ENCODE data around the gene MYO16.
"Not testable (repeated sequence)": the region's sequence is repeated elsewhere in the genome, so short reads cannot be mapped to it uniquely, and the experiment has no call there.

The MYO16 gene

DNA sequence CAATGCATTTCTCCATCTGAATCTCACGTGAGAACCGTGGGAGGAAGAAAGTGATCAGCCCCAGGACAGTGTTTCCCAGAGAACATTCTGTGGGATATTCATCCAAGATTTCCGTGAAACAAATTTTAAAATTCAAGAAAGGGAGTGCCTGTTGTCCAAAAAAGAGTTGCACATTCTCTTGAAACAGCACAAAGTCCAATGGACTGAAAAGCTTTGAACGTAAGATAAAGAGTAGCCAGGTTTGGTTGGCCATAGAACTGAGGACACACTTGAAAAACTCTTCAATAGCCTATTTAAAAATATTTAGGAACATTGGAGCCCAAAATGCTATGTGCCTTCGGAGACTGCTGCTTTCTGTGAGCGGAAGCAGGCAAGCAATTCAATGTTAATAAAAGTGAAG, 353.9 kb downstream of the MYO16 start:
- no peak for DNase-seq (ENCODE audit: low spot score)

DNA sequence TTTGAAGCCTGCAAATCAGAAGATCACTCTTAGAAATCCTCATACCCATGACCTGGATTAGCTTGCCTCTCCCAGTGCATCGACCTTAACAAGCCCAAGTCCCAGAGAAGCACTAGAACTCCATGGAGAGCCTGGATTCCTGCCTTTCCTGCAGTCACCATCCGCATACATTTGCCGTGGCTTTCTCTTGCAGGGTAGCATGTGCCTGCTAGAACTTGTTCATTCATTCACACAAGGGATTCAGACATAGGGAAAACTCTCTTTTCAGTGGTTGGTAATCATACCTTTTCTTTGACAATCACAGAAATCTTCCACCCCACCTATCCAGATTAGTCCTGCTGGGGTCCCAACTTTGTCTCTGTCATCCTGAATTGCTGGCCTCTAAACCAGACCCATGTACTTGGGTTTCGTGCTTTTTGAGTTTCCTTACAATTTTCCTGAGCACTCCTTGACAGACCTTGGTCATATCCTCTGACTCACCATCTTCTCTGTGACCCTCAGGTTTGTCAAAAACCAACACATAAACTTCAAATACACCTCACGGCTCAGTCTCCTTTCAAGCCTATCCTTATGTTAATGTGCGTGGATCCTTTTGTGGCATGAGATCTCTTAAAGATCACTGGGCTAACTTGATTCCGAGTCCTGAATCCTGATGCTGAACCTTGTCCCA, 355.0 kb downstream of the MYO16 start:
- DNase-seq (ENCODE audit: low spot score): no peak

DNA sequence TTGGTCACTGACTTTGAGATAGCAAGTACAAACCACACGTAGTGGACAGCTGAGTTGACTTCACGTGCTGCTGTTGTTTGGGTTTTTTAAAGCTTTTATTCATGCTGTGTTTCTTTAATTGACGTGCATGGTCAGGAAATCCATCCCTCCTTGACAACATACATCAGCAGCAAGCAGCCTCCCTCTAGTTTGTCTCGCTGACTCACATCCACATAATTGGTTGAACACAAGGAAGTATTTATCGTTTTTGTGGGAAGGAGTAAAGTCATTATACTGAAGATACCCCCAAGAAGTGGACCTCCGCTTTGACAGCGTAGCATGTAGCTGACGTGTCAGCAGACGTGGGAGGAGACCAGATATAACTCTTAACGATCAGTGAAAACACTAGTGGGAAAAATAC, 355.8 kb downstream of the MYO16 start:
- no peak for DNase-seq (ENCODE audit: low spot score)

DNA sequence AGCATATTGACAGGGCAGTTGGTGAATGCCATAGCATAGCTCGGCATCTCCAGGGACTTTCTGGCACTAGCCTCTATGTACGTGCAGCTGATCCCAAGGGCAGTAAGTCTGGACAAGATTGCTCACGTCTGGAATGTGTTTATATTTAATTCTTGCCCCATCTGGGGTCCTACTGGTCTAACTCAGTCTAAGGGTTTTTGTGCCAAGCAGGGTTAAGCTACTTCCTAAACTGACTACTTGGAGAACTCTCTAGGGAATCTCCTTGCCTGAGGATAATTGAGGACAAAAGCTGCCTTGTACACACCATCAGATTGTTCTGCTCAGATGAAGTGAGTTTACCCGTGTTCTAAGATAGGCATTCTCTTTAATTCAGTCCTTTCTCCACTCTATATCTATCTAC, 358.1 kb downstream of the MYO16 start:
- no peak for DNase-seq (ENCODE audit: low spot score)

DNA sequence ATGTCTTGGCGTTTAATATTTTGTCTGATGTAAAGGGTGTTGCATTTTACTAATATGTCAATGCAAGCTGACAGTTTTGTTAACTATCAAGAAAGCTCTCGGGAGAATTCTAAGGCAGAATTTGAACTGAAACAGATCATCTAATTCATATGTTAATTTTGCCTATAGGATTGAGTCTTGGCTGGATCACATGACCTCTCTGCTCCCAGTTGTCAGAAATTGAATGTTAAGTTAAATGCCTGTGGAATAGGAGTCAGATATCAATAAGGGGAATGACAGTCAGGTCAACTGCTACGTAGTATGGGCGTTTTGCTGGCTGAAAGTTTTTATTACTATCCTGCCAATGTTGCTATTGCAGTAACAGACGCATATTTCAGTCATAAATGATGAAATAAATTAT, 358.5 kb downstream of the MYO16 start:
- DNase-seq (ENCODE audit: low spot score): no peak

DNA sequence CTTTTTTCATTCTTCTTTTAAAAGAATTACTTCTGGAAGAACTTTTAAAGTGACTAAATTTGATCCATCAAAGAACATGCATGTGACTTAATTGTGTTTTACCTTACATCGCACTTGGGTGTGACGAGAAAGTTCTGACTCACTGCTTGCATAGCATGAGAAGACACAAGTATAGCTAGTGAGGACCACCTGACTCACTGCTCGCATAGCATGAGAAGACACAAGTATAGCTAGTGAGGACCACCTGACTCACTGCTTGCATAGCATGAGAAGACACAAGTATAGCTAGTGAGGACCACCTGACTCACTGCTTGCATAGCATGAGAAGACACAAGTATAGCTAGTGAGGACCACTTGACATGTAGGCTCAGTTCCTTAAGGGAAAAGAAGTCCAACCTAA, 362.0 kb downstream of the MYO16 start:
- DNase-seq (ENCODE audit: low spot score): not testable (repeated sequence)

DNA sequence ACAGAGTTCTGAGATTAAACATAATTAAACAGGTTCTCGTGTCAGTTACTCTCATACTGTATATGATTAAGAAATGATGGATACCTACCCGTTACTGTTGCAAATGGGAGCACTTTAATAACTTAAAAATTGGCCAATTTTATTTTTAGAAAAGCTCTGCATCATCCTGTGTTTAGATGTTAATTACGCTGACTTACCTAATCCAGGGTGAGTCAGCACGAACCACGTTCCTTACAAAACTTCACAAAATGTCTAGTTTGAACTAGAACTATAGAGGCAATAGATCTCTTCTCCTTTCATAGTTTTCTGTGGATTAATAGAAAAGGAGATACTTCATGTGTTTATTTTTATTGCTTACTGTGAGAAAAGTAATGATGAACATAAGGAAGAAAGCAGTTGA, 363.9 kb downstream of the MYO16 start:
- DNase-seq (ENCODE audit: low spot score): no peak

DNA sequence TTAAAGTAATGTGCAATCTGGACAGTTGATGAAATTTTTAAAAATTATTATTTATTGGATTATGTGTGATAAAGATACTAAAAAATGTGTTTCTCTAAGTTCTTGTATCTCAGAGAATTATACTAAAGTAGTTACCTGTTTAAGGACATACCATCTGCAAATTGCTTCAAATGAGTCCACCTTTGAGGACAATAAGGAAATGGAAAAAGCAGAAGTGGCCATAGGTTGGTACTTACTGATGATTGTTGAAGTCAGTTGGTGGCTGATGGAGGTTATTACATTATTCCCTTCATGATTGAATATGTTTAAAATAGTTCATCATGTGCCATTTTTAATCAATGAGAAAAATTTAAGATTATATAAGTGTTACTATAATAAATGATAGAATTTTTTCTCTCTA, 367.0 kb downstream of the MYO16 start:
- DNase-seq (ENCODE audit: low spot score): no peak

DNA sequence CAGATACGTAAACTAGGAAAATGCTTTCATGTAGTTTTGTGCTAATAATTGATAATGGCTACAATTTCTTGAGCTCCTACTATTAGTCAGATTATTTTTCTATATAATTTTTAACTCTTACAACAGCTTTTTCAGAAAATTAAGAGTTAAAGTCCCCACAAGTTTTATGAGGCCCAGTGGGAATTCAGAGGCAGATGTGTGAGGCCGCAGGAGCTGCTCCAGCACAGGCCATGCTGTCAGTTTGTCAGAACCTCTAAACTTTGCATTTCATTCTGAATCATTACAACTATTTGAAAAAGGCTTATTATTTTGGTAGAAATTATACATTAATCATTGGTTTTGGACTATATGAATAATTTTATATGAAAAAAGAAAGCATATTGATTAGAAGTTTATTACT, 370.8 kb downstream of the MYO16 start:
- no peak for DNase-seq (ENCODE audit: low spot score)

DNA sequence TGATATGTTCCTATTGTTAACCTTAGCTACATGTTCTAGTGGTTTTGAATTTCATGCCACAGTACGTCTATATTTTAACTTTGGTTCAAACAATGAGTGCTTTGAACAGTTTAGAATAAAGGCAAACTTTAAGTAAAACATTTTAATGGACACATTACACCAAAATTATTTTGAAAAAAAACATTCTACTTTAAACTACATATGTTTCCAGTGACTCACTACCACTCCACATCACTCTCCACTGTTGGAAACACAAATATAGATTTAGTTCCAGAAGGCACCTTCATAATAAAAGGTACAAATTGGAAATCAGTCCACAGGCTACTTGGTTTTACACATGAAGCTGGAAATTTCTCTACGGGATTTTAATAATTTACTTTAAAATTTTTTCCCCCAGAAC, 373.5 kb downstream of the MYO16 start:
- no peak for DNase-seq (ENCODE audit: low spot score)

DNA sequence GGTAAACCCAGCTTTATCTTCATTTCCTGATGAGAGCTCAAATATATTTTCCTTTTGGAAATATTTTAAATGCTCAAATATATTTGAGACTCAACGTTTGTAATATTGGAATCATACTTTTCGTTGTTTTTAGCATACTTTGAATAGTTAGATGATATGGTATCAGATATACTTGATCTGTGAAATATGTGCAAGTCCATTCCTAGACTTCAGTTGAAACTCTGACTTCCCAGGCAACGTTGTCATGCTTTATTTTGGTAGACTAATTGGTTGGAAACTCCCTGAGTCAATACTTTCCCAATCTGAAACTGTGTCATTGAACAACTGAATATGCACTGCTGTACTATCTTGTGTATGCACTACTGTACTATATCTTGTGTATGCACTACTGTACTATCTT, 378.5 kb downstream of the MYO16 start:
- DNase-seq (ENCODE audit: low spot score): no peak

DNA sequence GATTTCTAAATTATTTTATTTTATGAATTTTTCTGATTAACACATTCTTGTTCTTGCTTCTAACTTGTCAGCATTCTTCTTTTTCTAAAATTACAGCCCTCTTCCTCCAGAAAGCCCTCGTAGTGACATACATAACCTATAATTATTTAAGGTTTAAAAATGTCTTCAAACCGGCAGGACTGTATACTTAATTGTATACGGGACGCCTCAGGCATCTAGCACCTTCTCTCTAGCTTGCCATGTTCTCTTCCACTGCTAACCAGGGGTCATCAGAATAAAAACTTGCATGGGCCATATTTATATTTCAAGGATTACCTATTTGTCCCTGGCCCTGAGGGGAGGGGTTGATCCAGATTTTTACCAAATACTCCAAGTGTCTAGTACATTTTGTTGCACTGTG, 380.3 kb downstream of the MYO16 start:
- DNase-seq (ENCODE audit: low spot score): no peak

DNA sequence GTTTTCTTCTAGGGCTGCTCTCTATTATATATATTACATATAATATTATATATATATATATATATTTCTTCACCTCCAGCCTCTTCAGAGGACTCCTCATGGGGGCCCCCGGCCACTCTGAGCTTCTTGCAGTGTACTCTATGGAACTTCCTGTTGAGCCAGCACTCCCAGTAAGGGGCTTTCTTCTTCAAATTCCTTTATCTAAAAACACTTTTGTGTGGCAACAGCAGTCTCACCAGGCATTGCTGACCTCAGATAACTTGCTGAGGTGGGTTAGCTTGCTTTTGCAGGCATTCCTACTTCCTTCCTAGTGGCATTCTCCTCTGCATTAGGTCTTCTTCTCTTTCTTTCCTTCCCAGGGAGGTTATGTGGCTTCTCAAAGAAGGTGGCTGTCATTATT, 381.5 kb downstream of the MYO16 start:
- DNase-seq (ENCODE audit: low spot score): no peak

DNA sequence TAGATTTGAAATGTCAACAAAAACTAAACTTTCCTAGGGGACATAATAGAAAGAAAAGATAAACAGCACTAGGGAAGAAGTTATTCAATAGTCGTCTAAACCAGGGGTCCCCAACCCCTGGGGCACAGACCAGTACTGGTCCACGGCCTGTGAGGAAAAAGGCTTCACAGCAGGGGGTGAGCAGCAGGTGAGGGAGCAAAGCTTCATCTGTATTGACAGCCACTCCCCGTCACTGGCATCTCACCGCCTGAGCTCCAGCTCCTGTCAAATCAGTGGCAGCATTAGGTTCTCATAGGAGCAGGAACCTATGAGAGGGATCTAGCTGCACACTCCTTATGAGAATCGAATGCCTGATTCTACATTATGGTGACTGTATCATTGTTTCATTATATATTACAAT, 382.7 kb downstream of the MYO16 start:
- DNase-seq (ENCODE audit: low spot score): no peak

DNA sequence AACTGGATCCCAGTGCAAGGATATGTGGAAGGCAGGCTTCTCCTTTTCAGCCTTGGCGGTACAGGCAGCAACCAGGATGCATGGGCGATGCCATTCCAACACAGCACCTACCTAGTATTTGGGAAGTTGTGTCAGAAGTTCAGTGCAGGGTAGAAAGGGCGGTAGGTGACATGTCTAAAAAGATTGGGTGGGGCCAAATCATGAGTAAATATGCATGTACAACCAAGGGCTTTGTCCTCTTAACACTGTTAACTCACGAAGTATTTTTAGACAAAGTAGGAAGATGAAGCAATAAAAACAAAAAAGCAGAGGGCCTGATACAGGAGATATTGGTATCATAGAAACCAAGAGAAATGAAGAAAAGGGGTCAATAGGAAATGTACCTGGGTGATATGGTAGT, 392.1 kb downstream of the MYO16 start:
- no peak for DNase-seq (ENCODE audit: low spot score)

DNA sequence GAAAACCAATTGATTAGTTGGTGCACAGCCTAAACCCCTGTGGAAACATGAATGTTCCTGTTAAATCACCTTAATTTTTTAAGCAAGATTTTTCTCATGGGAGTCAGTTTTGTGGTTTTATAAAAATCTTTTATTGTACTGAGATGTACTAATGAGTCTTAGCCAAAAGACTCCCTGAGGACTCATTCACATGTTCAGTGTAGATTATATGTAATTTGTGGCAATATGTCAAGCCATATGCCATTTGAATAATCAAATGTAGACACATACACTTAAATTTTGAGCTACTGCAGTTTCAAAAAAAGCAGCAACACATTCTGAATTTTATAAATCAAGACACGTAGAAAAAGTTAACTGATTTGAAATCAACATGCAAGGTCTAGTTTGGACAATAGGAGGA, 395.2 kb downstream of the MYO16 start:
- DNase-seq (ENCODE audit: low spot score): no peak

DNA sequence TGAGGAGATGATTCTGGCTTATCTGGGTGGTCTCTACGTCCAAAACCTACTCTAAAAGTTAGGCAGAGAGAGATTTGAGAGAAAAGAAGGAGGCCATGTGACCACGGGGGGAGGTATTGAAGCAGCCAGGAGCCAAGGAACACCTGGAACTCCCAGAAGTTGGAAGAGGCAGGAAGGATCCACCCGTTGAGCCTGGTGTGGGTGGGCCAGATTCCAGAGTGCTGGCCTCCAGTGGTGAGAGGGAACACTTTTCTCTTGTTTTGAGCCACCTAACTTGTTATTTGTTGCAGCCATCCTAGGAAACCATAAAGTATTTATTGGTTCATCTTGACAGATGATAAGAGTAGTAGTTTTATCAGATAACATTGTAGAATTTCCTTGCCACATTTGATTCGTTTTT, 396.9 kb downstream of the MYO16 start:
- no peak for DNase-seq (ENCODE audit: low spot score)

DNA sequence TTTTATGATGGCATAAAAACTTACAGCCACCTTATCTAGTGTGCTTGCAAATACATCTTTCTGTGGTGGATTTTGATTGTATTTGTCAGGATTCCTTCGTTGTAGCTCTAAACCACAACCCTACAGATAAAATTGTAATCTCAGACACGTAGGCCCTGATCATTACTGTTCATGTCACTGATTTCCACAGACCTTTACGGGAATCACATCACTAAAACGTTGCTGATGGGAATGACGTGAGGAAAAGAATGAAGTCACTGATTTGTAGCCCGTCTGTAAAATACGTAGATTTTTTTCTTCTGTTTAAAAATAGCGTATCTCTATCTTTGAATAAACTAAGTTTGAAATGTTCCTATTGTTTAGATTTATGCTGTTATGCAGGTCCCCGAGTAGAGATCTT, 399.2 kb downstream of the MYO16 start:
- no peak for DNase-seq (ENCODE audit: low spot score)

DNA sequence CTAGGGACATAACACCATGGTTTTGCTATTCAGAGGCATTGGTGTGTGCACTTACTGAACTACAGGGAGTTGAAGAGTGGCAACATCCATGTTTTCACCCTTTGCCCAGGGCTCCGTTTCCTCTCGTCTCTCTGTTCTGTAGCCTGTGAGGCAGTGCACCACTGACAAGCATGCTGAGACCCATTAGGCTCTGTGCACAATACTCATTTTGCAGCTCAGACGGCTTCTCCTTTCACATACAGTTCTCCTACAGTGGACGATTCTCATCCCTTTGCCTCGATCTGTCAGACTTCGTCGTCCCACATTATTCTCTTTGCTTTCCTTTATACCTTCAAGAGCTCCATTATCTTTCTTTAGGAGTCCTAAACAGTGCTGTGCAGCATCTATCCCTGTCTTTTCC, 403.7 kb downstream of the MYO16 start:
- DNase-seq (ENCODE audit: low spot score): no peak

DNA sequence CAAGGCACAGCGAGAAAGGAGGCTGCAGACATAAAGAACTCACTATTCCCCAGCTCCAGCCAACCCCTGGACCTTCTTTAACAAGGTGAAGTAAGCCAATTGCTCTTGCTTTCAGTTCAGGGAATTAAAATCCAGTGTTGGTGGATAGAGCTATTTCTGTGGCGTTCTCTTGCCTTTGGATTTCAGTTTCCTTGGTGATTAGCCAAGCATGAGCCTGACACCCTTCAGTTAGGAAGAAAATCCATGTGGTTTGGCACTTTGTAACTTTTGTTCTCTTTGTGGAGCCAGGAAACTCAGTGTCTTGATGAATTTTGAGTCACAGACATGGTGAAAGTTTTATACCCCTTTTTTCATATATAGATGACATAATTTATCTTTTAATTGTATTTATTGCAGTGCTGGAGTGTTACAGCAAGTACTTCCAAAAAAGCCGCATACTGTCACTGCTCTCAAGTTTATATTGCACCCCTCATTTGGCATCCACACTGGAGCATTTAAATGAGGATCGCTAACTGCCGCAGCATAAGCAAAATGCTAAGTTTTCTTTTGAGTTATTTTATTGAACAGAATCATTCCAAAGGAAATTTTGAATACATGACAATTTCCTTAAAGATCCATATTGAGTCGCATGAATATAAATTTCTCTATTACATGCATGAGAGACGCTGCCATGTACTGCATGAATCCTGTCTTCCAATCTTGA, 406.8 kb downstream of the MYO16 start:
- no peak for DNase-seq (ENCODE audit: low spot score)

DNA sequence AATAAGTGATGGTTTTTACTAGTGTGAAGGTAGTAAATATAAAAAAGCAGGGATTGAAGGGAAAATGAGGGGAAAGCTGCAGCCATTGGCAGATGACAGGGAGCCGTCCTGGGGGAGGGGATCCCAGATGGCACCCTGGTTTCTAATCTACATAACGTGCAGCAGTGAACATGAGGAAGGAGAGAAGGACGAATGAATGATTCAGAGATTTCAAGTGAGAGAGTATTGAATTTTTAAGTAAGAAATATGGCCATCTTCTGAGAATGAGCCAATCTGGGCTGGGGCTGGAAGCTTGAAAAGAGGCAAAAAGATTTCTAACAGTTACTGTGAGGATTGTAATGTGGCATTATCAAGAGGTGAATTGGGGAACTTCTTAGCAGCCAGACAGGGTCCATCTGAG, 414.2 kb downstream of the MYO16 start:
- DNase-seq (ENCODE audit: low spot score): no peak

DNA sequence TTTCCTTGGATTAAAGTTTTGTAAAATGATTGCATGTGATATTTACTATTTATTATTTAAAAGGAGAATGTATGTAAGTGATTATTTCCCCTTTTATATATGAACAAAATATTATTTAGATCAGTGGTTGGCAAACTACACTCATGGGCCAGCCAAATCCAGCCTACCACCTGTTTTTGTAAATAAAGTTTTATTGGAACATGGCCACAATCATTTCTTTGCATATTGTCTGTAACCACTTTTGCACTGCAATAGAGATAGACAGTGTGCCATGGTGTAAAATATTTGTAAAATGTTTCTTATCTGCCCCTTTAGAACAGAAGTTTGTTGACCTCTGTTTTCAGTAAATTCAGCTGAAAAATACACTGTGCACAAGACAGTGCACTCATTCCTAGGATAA, 426.4 kb downstream of the MYO16 start:
- DNase-seq (ENCODE audit: low spot score): no peak

DNA sequence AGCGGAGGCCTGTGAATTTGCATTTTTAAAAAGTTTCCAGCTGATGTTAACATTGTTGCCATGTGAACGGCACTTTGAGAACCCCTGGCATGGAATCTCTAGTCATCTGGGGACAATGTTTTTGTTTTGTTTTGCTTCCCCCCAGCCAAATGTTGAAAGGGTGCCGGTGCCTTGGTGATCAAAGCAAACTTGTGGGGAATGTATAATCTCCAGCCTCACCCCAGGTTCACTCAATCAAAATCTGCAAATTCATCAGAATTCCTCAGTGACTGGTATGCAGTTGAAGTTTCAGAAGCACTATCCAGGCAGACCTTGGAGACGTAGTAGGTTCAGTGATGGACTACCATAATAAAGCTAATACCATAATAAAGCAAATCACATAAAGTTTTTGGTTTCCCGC, 428.7 kb downstream of the MYO16 start:
- DNase-seq (ENCODE audit: low spot score): no peak

DNA sequence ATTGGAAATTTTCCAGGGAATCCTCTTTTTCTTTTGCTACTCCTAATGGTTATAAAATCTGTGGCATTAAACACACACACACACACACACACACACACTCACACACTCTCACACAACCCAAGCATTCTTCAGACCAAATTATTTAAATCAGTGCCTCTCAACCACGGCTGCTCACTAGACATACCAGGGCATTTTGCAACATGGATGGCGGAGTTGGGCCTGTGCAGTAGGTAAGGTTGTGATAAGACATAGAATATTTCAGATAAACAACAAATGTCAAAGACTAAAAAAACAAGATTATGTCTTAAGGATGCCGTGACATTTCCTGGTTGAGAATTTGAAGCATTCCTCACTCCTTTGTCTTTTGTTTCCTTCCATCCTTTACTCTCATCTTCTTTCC, 443.1 kb downstream of the MYO16 start:
- DNase-seq (ENCODE audit: low spot score): no peak

All from CD4-positive, alpha-beta T cell treated with Interleukin-6 at 100 ng/mL for 8 hours (primary cell).